Natural killer cell (primary cell): ENCODE measurements around the gene SLC12A7. TPM values are rescaled to one million over a fixed set of nuclear protein-coding genes. Genes with fewer than 3 reads are reported as not detected.

Experiments
- ATAC-seq, 3 donors: fragments of 150-1000 bp in 2 of 3; fragments of 200-7000 bp in 1 of 3; cut with Tn5 transposase; 1 replicate in 1 of 3; 2 replicates in 2 of 3; pipeline ENCODE4 v1.10.0; 2021; ENCODE audit warnings: mild to moderate bottlenecking in 2 of 3, moderate library complexity in 2 of 3
- DNase-seq, 2 donors: peaks; one replicate each; pipeline versions ENCODE4 v3.0.0 to v3.0.0-alpha.2; 2013 to 2021; ENCODE audit warnings: mixed read lengths in 1 of 2
- H3K27ac ChIP-seq: one replicate; pipeline ENCODE4 v1.5.1; 2013; ENCODE audit warnings: mild to moderate bottlenecking, low read length
- H3K27me3 ChIP-seq: one replicate; pipeline ENCODE4 v1.6.1; 2013; ENCODE audit warnings: low read length; ENCODE audit not compliant: control insufficient read depth, insufficient read depth
- H3K36me3 ChIP-seq: one replicate; pipeline ENCODE4 v1.6.1; 2013; ENCODE audit warnings: low read length; ENCODE audit not compliant: control insufficient read depth, insufficient read depth
- H3K4me1 ChIP-seq: one replicate; pipeline ENCODE4 v1.6.1; 2013; ENCODE audit warnings: low read length; ENCODE audit not compliant: control insufficient read depth, insufficient read depth
- H3K4me3 ChIP-seq: one replicate; pipeline ENCODE4 v1.5.1; 2013; ENCODE audit warnings: low read length
- H3K9me3 ChIP-seq: one replicate; pipeline ENCODE4 v1.6.1; 2013; ENCODE audit warnings: low read length; ENCODE audit not compliant: control insufficient read depth, insufficient read depth
- H3K27ac Mint-ChIP-seq, 2 donors: one replicate each; pipeline ENCODE4 v1.8.0; 2022; ENCODE audit warnings: mild to moderate bottlenecking in 2 of 2, mixed read lengths in 2 of 2, moderate library complexity in 1 of 2
- H3K27me3 Mint-ChIP-seq, 2 donors: one replicate each; pipeline ENCODE4 v1.8.0; 2022; ENCODE audit warnings: low read depth in 2 of 2, mixed read lengths in 2 of 2
- H3K36me3 Mint-ChIP-seq: one replicate; pipeline ENCODE4 v1.8.0; 2022; ENCODE audit warnings: mixed read lengths
- H3K4me1 Mint-ChIP-seq, 2 donors: one replicate each; pipeline ENCODE4 v1.8.0; 2022; ENCODE audit warnings: mixed read lengths in 2 of 2
- H3K4me3 Mint-ChIP-seq: one replicate; pipeline ENCODE4 v1.8.0; 2022; ENCODE audit warnings: mild to moderate bottlenecking, moderate library complexity, mixed read lengths
- H3K9me3 Mint-ChIP-seq, 2 donors: one replicate each; pipeline ENCODE4 v1.8.0; 2022; ENCODE audit warnings: mixed read lengths in 2 of 2
- WGBS: methylation state at CpG from one replicate; pipeline ENCODE4 v1.1.7; 2013; ENCODE audit warnings: missing lambda C conversion rate; ENCODE audit not compliant: insufficient coverage; 5-methylcytosine and 5-hydroxymethylcytosine counted together
- intact Hi-C: fragments of 100-400 bp; cut with micrococcal nuclease; formaldehyde crosslinking; loops from one replicate; pipeline ENCODE4 v1.14.2; 2022
- total RNA-seq, 4 donors: library from RNA; stranded (reverse); fragments of 120-200 nt in 1 of 4; gene quantifications; one replicate each; pipeline versions ENCODE4 v1.2.3 to v1.2.4, GENCODE V29; 2013 to 2022
- TF ChIP-seq, protein P1 (sequence below): fragments of 200-600 bp; IDR thresholded peaks from one replicate; pipeline ENCODE4 v1.8.0; 2022; ENCODE audit warnings: antibody characterized with exemption

Gene SLC12A7
- total RNA-seq, 3 donors from 2014 or later (not counting 1 experiment from before 2014, with no cell fraction given) = 53.2 to 92.5 (median 81.3) TPM

- no peaks in the 10 kb centered on the region for H3K27me3 ChIP-seq
- DNase-seq (no peak), ATAC-seq (no peak)
- Mint-ChIP-seq H3K9me3 (no peaks in the 10 kb centered on the region), H3K4me1 (peaks cover 0 to 16% of the 10 kb centered on the region in 2 donors), H3K36me3 (no peaks in the 10 kb centered on the region), H3K27me3 (peaks cover 0 to 2% of the 10 kb centered on the region in 2 donors), H3K4me3 (no peak overlapping the region), H3K27ac (no peak overlapping the region)
- intact Hi-C loops = no loop called here
- H3K27ac ChIP-seq = no peak overlapping the region
- WGBS = 80% methylated on average over 9 of the region's 9 CpGs
- no peaks in the 10 kb centered on the region for H3K9me3 ChIP-seq
- peaks cover 7% of the 10 kb centered on the region for H3K4me1 ChIP-seq
- TF ChIP-seq, protein P1, sequence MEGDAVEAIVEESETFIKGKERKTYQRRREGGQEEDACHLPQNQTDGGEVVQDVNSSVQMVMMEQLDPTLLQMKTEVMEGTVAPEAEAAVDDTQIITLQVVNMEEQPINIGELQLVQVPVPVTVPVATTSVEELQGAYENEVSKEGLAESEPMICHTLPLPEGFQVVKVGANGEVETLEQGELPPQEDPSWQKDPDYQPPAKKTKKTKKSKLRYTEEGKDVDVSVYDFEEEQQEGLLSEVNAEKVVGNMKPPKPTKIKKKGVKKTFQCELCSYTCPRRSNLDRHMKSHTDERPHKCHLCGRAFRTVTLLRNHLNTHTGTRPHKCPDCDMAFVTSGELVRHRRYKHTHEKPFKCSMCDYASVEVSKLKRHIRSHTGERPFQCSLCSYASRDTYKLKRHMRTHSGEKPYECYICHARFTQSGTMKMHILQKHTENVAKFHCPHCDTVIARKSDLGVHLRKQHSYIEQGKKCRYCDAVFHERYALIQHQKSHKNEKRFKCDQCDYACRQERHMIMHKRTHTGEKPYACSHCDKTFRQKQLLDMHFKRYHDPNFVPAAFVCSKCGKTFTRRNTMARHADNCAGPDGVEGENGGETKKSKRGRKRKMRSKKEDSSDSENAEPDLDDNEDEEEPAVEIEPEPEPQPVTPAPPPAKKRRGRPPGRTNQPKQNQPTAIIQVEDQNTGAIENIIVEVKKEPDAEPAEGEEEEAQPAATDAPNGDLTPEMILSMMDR = no peak
- no peak overlapping the region for H3K4me3 ChIP-seq
- H3K36me3 ChIP-seq = no peaks in the 10 kb centered on the region
These were observed 21.2 kb upstream of the SLC12A7 start for GRCh38 chr5:1133108-1133507.

DNA sequence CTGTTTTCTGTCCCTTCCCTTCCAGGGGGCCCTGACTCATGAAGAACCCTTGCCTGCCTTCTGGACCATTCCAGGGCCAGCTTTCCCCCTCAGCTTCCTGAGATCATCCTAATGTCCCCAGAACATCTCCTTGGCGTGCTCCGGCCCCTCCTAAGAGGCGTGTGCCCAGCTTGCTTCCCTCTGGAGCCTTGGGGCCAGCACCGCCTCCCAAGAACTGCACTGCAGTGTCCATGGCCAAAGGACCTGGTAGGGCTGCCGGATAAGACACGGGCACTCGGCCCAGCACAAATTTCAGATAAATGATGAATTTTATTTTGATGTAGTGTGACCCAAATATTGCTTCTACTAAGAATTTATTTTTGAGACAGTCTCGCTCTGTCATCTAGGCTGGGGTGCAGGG is 20.7 kb upstream of the SLC12A7 start:
- Histone ChIP-seq H3K4me3 (no peak overlapping the region), H3K36me3 (no peaks in the 10 kb centered on the region), H3K4me1 (peaks cover 3% of the 10 kb centered on the region), H3K9me3 (no peaks in the 10 kb centered on the region), H3K27me3 (no peaks in the 10 kb centered on the region), H3K27ac (no peak overlapping the region)
- Mint-ChIP-seq H3K27ac (no peak overlapping the region), H3K27me3 (peaks cover 0 to 2% of the 10 kb centered on the region in 2 donors), H3K4me1 (peaks cover 3 to 15% of the 10 kb centered on the region in 2 donors), H3K36me3 (no peaks in the 10 kb centered on the region), H3K9me3 (no peaks in the 10 kb centered on the region), H3K4me3 (no peak overlapping the region)
- intact Hi-C loops = no loop called here
- TF ChIP-seq, protein P1 = no peak
- WGBS = 95% methylated on average over 8 of the region's 8 CpGs
- no peak for DNase-seq
- no peak for ATAC-seq

GRCh38 chr5:1131726-1132125 is 19.9 kb upstream of the SLC12A7 start:
- no peak overlapping the region for H3K27ac Mint-ChIP-seq
- H3K27ac ChIP-seq = no peak overlapping the region
- H3K4me3 ChIP-seq = no peak overlapping the region
- peaks cover 5 to 8% of the 10 kb centered on the region in 2 donors for H3K4me1 Mint-ChIP-seq
- intact Hi-C loops = no loop called here
- H3K4me3 Mint-ChIP-seq = no peak overlapping the region
- H3K4me1 ChIP-seq = no peaks in the 10 kb centered on the region
- H3K27me3 Mint-ChIP-seq = peaks cover 0 to 1% of the 10 kb centered on the region in 2 donors
- DNase-seq = no peak
- TF ChIP-seq, protein P1 = no peak
- H3K36me3 Mint-ChIP-seq = no peaks in the 10 kb centered on the region
- H3K36me3 ChIP-seq = no peaks in the 10 kb centered on the region
- H3K27me3 ChIP-seq = no peaks in the 10 kb centered on the region
- WGBS = 90% methylated on average over 11 of the region's 11 CpGs
- no peaks in the 10 kb centered on the region for H3K9me3 Mint-ChIP-seq
- ATAC-seq = no peak
- H3K9me3 ChIP-seq = no peaks in the 10 kb centered on the region

GRCh38 chr5:1131191-1131621 is 19.3 kb upstream of the SLC12A7 start:
- no peak overlapping the region for H3K27ac Mint-ChIP-seq

More at GRCh38 chr5:1131191-1131621, 19.3 kb upstream of the SLC12A7 start:
- H3K36me3 Mint-ChIP-seq = no peaks in the 10 kb centered on the region
- no peaks in the 10 kb centered on the region for H3K9me3 Mint-ChIP-seq
- WGBS = 94% methylated on average over 14 of the region's 14 CpGs
- DNase-seq (no peak), ATAC-seq (no peak)
- H3K4me1 Mint-ChIP-seq = peaks cover 5% of the 10 kb centered on the region in 2 donors
- no peak overlapping the region for H3K4me3 Mint-ChIP-seq
- Histone ChIP-seq H3K27me3 (no peaks in the 10 kb centered on the region), H3K27ac (no peak overlapping the region), H3K36me3 (no peaks in the 10 kb centered on the region), H3K4me1 (no peaks in the 10 kb centered on the region), H3K9me3 (no peaks in the 10 kb centered on the region), H3K4me3 (no peak overlapping the region)
- TF ChIP-seq, protein P1 = no peak
- H3K27me3 Mint-ChIP-seq = no peaks in the 10 kb centered on the region
- intact Hi-C loops = no loop called here
